Heart left ventricle (tissue), 13 donors: ENCODE results near the gene GHR.

ENCODE experiments used
- POLR2A ChIP-seq, 2 donors: fragments of 450-650 bp; IDR thresholded peaks; one replicate each; pipeline ENCODE4 v1.6.1; 2017; ENCODE audit warnings: antibody characterized with exemption in 2 of 2, mild to moderate bottlenecking in 2 of 2, moderate library complexity in 2 of 2
- TF ChIP-seq, protein P1 (sequence below), 12 donors: fragments of 200-600 bp; sonication (generic) in 4 of 12; IDR thresholded peaks; one replicate each; pipeline versions ENCODE4 v1.5.0 to v1.8.0; 2018 to 2022; ENCODE audit warnings: antibody characterized with exemption in 12 of 12, mild to moderate bottlenecking in 5 of 12
- donor health status: ischemic (EF 13 %, LVEDD 7.1; RV severe dilation, severe dysfunction).
- donor health status: DM: no; HTN: yes; CAD: no.
- donor health status: DM: no; HTN: no; CAD: no.
- donor health status: ischemic (EF 25% LVEDD 6.9; RV normal size, moderate dysfunction).
- donor health status: ischemic (EF 25% LVEDD 5.7; RV mildly dilated, moderate dysfunction).
- donor health status: ischemic (EF 35%, LVEDD 5.7; RV mildly dilated, moderate dysfunction).
- donor health status: nonischemic (EF 11% LVEDD 7.7; RV severe dilation, severe dysfunction).
- donor health status: DM: yes; HTN: yes; CAD: no.
- donor health status: PGD.
- donor health status: ischemic (EF 29% LVEDD 5.4; RV normal size, mild dysfunction).
- donor health status: nonischemic (EF 23%, LVEDD 6.1; RV moderate dilation, normal function).

GRCh38 chr5:42715785-42716184, 292.5 kb downstream of the GHR start:
- TF ChIP-seq, protein P1, sequence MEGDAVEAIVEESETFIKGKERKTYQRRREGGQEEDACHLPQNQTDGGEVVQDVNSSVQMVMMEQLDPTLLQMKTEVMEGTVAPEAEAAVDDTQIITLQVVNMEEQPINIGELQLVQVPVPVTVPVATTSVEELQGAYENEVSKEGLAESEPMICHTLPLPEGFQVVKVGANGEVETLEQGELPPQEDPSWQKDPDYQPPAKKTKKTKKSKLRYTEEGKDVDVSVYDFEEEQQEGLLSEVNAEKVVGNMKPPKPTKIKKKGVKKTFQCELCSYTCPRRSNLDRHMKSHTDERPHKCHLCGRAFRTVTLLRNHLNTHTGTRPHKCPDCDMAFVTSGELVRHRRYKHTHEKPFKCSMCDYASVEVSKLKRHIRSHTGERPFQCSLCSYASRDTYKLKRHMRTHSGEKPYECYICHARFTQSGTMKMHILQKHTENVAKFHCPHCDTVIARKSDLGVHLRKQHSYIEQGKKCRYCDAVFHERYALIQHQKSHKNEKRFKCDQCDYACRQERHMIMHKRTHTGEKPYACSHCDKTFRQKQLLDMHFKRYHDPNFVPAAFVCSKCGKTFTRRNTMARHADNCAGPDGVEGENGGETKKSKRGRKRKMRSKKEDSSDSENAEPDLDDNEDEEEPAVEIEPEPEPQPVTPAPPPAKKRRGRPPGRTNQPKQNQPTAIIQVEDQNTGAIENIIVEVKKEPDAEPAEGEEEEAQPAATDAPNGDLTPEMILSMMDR (IDR thresholded peaks at IDR 0.05), result no peak
- no peak for TF ChIP-seq POLR2A (IDR thresholded peaks at IDR 0.05)
